Stimulated activated CD4-positive, alpha-beta T cell treated with anti-CD3 and anti-CD28 coated beads, Interleukin-15, amount 100 ng/mL, for 1 hour (primary cell): ENCODE data around the gene PLEKHG2.

Experiments
- DNase-seq, 2 donors: peaks; one replicate each; pipeline ENCODE4 v3.0.0-alpha.2; 2020; ENCODE audit warnings: low read depth in 1 of 2, low spot score in 1 of 2

PLEKHG2 gene

GRCh38 chr19:39415111-39416046 is 2.9 kb downstream of the PLEKHG2 start:
- DNase-seq: no peak

GRCh38 chr19:39416152-39417120 is 4.0 kb downstream of the PLEKHG2 start:
- no peak for DNase-seq

GRCh38 chr19:39417463-39418181 is 5.2 kb downstream of the PLEKHG2 start:
- DNase-seq: no peak

GRCh38 chr19:39419003-39419402 is 6.5 kb downstream of the PLEKHG2 start:
- no peak for DNase-seq

GRCh38 chr19:39420769-39421168 is 8.3 kb downstream of the PLEKHG2 start:
- DNase-seq: no peak

GRCh38 chr19:39422020-39422419 is 9.6 kb downstream of the PLEKHG2 start:
- DNase-seq: no peak

- DNase-seq: no peak
Observed at GRCh38 chr19:39423258-39424086, 11.0 kb downstream of the PLEKHG2 start.

GRCh38 chr19:39424934-39425333 is 12.5 kb downstream of the PLEKHG2 start:
- no peak for DNase-seq

GRCh38 chr19:39425744-39426143 is 13.3 kb downstream of the PLEKHG2 start:
- no peak for DNase-seq

- no peak for DNase-seq
Observed at GRCh38 chr19:39426170-39426569, 13.7 kb downstream of the PLEKHG2 start.

- DNase-seq: no peak
Observed at GRCh38 chr19:39427707-39428106, 15.2 kb downstream of the PLEKHG2 start.

GRCh38 chr19:39428283-39429112 is 16.0 kb downstream of the PLEKHG2 start:
- DNase-seq: no peak

- peak in 1 of 2 donors; percentile 47 for DNase-seq
Observed at GRCh38 chr19:39430675-39431593, 18.5 kb downstream of the PLEKHG2 start.

GRCh38 chr19:39432677-39433025 is 20.2 kb downstream of the PLEKHG2 start:
- no peak for DNase-seq

- DNase-seq: no peak
Observed at GRCh38 chr19:39433480-39434079, 21.1 kb downstream of the PLEKHG2 start.

GRCh38 chr19:39434123-39435076 is 21.9 kb downstream of the PLEKHG2 start:
- no peak for DNase-seq
